Neural cell (in vitro differentiated cells): Measurements from ENCODE around the gene TAF1C. TPM values are rescaled to one million over a fixed set of nuclear protein-coding genes. Genes with fewer than 3 reads are reported as not detected.

ENCODE experiments used
- H2AFZ ChIP-seq: fragments of 200-600, 300-800 bp; sonication (generic), shearing (Covaris generic); 2 replicates; pipeline ENCODE4 v1.6.0; 2014; ENCODE audit warnings: low read depth, mild to moderate bottlenecking, antibody characterized with exemption, low read length, moderate library complexity
- H3F3A ChIP-seq: fragments of 200-600 bp; shearing (Covaris generic); 2 replicates; pipeline ENCODE4 v1.6.1; 2016; ENCODE audit warnings: mild to moderate bottlenecking, moderate library complexity, mixed read lengths, antibody characterized with exemption, low read length; ENCODE audit not compliant: insufficient read depth, poor library complexity, severe bottlenecking
- H3K27ac ChIP-seq: fragments of 200-600, 300-800 bp; sonication (generic), shearing (Covaris generic); 2 replicates; pipeline ENCODE4 v1.5.1; 2014; ENCODE audit warnings: mild to moderate bottlenecking, low read length, moderate library complexity
- H3K27me3 ChIP-seq: fragments of 300-800, 200-600 bp; sonication (generic), shearing (Covaris generic); 2 replicates; pipeline ENCODE4 v1.6.0; 2014; ENCODE audit warnings: mild to moderate bottlenecking, low read depth, low read length, moderate library complexity; ENCODE audit not compliant: insufficient read depth
- H3K36me3 ChIP-seq: fragments of 300-800, 200-600 bp; sonication (generic), shearing (Covaris generic); 2 replicates; pipeline ENCODE4 v1.5.1; 2014; ENCODE audit warnings: mild to moderate bottlenecking, antibody characterized with exemption, low read length, moderate library complexity; ENCODE audit not compliant: insufficient read depth
- H3K4me2 ChIP-seq: fragments of 300-800, 200-600 bp; sonication (generic), shearing (Covaris generic); 2 replicates; pipeline ENCODE4 v1.6.0; 2014; ENCODE audit warnings: mild to moderate bottlenecking, low read length
- H3K4me3 ChIP-seq: fragments of 300-800, 200-600 bp; sonication (generic), shearing (Covaris generic); 2 replicates; pipeline ENCODE4 v1.5.1; 2014; ENCODE audit warnings: mild to moderate bottlenecking, low read length, moderate library complexity
- H3K79me2 ChIP-seq: fragments of 200-600 bp; shearing (Covaris generic); replicated peaks from 2 replicates; pipeline ENCODE4 v1.6.0; 2014; ENCODE audit warnings: mild to moderate bottlenecking, low read length, moderate library complexity; ENCODE audit not compliant: insufficient read depth
- H3K9ac ChIP-seq: fragments of 300-800, 200-600 bp; sonication (generic), shearing (Covaris generic); 2 replicates; pipeline ENCODE4 v1.6.1; 2016; ENCODE audit warnings: mild to moderate bottlenecking, low read length, mixed read lengths
- H3K9me2 ChIP-seq: fragments of 200-600 bp; shearing (Covaris generic); 2 replicates; pipeline ENCODE4 v1.6.1; 2016; ENCODE audit warnings: mild to moderate bottlenecking, low read length, mixed read lengths; ENCODE audit not compliant: insufficient read depth
- H3K9me3 ChIP-seq: fragments of 200-600, 300-800 bp; sonication (generic), shearing (Covaris generic); 2 replicates; pipeline ENCODE4 v1.6.1; 2016; ENCODE audit warnings: mild to moderate bottlenecking, mixed run types, low read length, moderate library complexity, mixed read lengths
- H4K20me1 ChIP-seq: fragments of 200-600 bp; shearing (Covaris generic); 2 replicates; pipeline ENCODE4 v1.6.1; 2016; ENCODE audit warnings: mild to moderate bottlenecking, mixed run types; ENCODE audit not compliant: insufficient read depth
- CTCF ChIP-seq: fragments of 450-650 bp; IDR thresholded peaks from 2 replicates; pipeline ENCODE4 v1.5.1; 2014; ENCODE audit warnings: antibody characterized with exemption, mild to moderate bottlenecking, moderate library complexity; ENCODE audit not compliant: poor library complexity, severe bottlenecking
- EP300 ChIP-seq: fragments of 450-650 bp; conservative IDR thresholded peaks from 2 replicates; pipeline ENCODE4 v1.6.1; 2014; ENCODE audit warnings: antibody characterized with exemption, mild to moderate bottlenecking, moderate library complexity; ENCODE audit not compliant: poor library complexity, severe bottlenecking
- EZH2 ChIP-seq: fragments of 200-600, 300-800 bp; shearing (Covaris generic), sonication (generic); IDR thresholded peaks from 2 replicates; pipeline ENCODE4 v1.6.1; 2014; ENCODE audit warnings: antibody characterized with exemption, low read length, borderline replicate concordance, mild to moderate bottlenecking; ENCODE audit not compliant: insufficient read depth, poor library complexity, severe bottlenecking
- MXI1 ChIP-seq: fragments of 450-650 bp; conservative IDR thresholded peaks from 2 replicates; pipeline ENCODE4 v1.6.1; 2014; ENCODE audit warnings: antibody characterized with exemption, mild to moderate bottlenecking; ENCODE audit not compliant: poor library complexity, severe bottlenecking
- POLR2AphosphoS5 ChIP-seq: IDR thresholded peaks from 2 replicates; pipeline ENCODE4 v1.6.1; 2012
- RAD21 ChIP-seq: fragments of 450-650 bp; conservative IDR thresholded peaks from 2 replicates; pipeline ENCODE4 v1.6.1; 2014; ENCODE audit warnings: antibody characterized with exemption, mild to moderate bottlenecking, moderate library complexity
- REST ChIP-seq: IDR thresholded peaks from 2 replicates; pipeline ENCODE4 v1.6.1; 2012; ENCODE audit warnings: borderline replicate concordance
- SMC3 ChIP-seq: fragments of 450-650 bp; conservative IDR thresholded peaks from 2 replicates; pipeline ENCODE4 v1.6.1; 2014; ENCODE audit warnings: antibody characterized with exemption, mild to moderate bottlenecking, moderate library complexity; ENCODE audit not compliant: poor library complexity
- TAF1 ChIP-seq: IDR thresholded peaks from 2 replicates; pipeline ENCODE4 v1.6.1; 2012; ENCODE audit warnings: low read depth
- polyA plus RNA-seq: library from polyadenylated mRNA; depleted of rRNA; stranded (reverse); fragments of >200 nt; gene quantifications from 2 replicates; pipeline ENCODE4 v1.2.3, GENCODE V29; 2014

TAF1C gene
- polyA plus RNA-seq, 1 donor from 2014 or later: 25.5 TPM

- H4K20me1 ChIP-seq: no peaks in the 10 kb centered on the region
- H3K9me3 ChIP-seq: no peaks in the 10 kb centered on the region
- no peaks in the 10 kb centered on the region for H3F3A ChIP-seq
- TF ChIP-seq REST (peak; percentile 48), EZH2 (no peak), SMC3 (peak; percentile 57), POLR2AphosphoS5 (peak; percentile 55), CTCF (peak; percentile 68), EP300 (no peak), TAF1 (peak; percentile 49), RAD21 (peak; percentile 42), MXI1 (peak; percentile 50)
- no peaks in the 10 kb centered on the region for H3K9me2 ChIP-seq
- peak overlapping the region; percentile 94 for H3K27ac ChIP-seq
- peaks cover 37% of the 10 kb centered on the region for H3K79me2 ChIP-seq
- H3K9ac ChIP-seq: peak overlapping the region; percentile 95
- H3K27me3 ChIP-seq: no peaks in the 10 kb centered on the region
- H3K36me3 ChIP-seq: peaks cover 5% of the 10 kb centered on the region
- peak overlapping the region; percentile 60 for H2AFZ ChIP-seq
- peak overlapping the region; percentile 97 for H3K4me3 ChIP-seq
- peak overlapping the region; percentile 88 for H3K4me2 ChIP-seq
Measured at GRCh38 chr16:84144209-84144858, 42.5 kb downstream of the TAF1C start.

- Histone ChIP-seq H3K79me2 (peaks cover 43% of the 10 kb centered on the region), H3K36me3 (peaks cover 5% of the 10 kb centered on the region), H3K4me2 (peak overlapping the region; percentile 88), H3K9me2 (no peaks in the 10 kb centered on the region), H4K20me1 (no peaks in the 10 kb centered on the region), H3K9me3 (no peaks in the 10 kb centered on the region), H3K9ac (peak overlapping the region; percentile 95), H3F3A (no peaks in the 10 kb centered on the region), H2AFZ (peak overlapping the region; percentile 60), H3K27ac (peak overlapping the region; percentile 94), H3K27me3 (no peaks in the 10 kb centered on the region), H3K4me3 (peak overlapping the region; percentile 97)
- no peak for TF ChIP-seq RAD21
- TF ChIP-seq EP300: no peak
- TF ChIP-seq MXI1: no peak
- TF ChIP-seq SMC3: no peak
- TF ChIP-seq CTCF: no peak
- no peak for TF ChIP-seq EZH2
- TF ChIP-seq POLR2AphosphoS5: no peak
- TF ChIP-seq TAF1: no peak
- no peak for TF ChIP-seq REST
Measured at GRCh38 chr16:84143784-84144199, 43.1 kb downstream of the TAF1C start.
